Measurements from ENCODE around the gene MGA.
"Not testable (repeated sequence)": the region's sequence is repeated elsewhere in the genome, so short reads cannot be mapped to it uniquely, and the experiment has no call there.

MGA gene

GRCh38 chr15:41727143-41727542 lies 66.9 kb downstream of the MGA start:
- no peak for DNase-seq

GRCh38 chr15:41728061-41728460 lies 67.9 kb downstream of the MGA start:
- DNase-seq, result not testable (repeated sequence)

- no peak for DNase-seq
Observed at GRCh38 chr15:41730543-41730942, 70.3 kb downstream of the MGA start.

- no peak for DNase-seq
Observed at GRCh38 chr15:41732483-41732882, 72.3 kb downstream of the MGA start.

GRCh38 chr15:41734079-41734478 lies 73.9 kb downstream of the MGA start:
- DNase-seq, result no peak

- DNase-seq, result no peak
Observed at GRCh38 chr15:41735046-41735445, 74.8 kb downstream of the MGA start.

- DNase-seq, result not testable (repeated sequence)
Observed at GRCh38 chr15:41735492-41735891, 75.3 kb downstream of the MGA start.

- no peak for DNase-seq
Observed at GRCh38 chr15:41746802-41747201, 86.6 kb downstream of the MGA start.

- no peak for DNase-seq
Observed at GRCh38 chr15:41756198-41756597, 96.0 kb downstream of the MGA start.

- peak; percentile 66 for DNase-seq
Observed at GRCh38 chr15:41772720-41773331, 112.6 kb downstream of the MGA start.

- DNase-seq, result no peak
Observed at GRCh38 chr15:41773332-41773728, 113.1 kb downstream of the MGA start.

- DNase-seq, result no peak
Observed at GRCh38 chr15:41773729-41774061, 113.5 kb downstream of the MGA start.

GRCh38 chr15:41774062-41774881 lies 114.1 kb downstream of the MGA start, which contains the start of gene MAPKBP1:
Gene MAPKBP1 (plus strand): TSS chr15:41774484. CDS start chr15:41775276, 792 bp downstream.
- peak; percentile 99 for DNase-seq

- DNase-seq, result no peak
Observed at GRCh38 chr15:41774882-41775417, 114.7 kb downstream of the MGA start.

- DNase-seq, result no peak
Observed at GRCh38 chr15:41775651-41776050, 115.4 kb downstream of the MGA start.

GRCh38 chr15:41777421-41777973 lies 117.3 kb downstream of the MGA start:
- DNase-seq, result no peak

- DNase-seq, result no peak
Observed at GRCh38 chr15:41778521-41778920, 118.3 kb downstream of the MGA start.

- no peak for DNase-seq
Observed at GRCh38 chr15:41779662-41780157, 119.5 kb downstream of the MGA start.

- no peak for DNase-seq
Observed at GRCh38 chr15:41780266-41780665, 120.1 kb downstream of the MGA start.

- DNase-seq, result no peak
Observed at GRCh38 chr15:41780727-41781126, 120.5 kb downstream of the MGA start.

GRCh38 chr15:41782371-41783282 lies 122.4 kb downstream of the MGA start:
- no peak for DNase-seq

GRCh38 chr15:41783296-41783695 lies 123.1 kb downstream of the MGA start:
- no peak for DNase-seq

- DNase-seq, result no peak
Observed at GRCh38 chr15:41788262-41788661, 128.1 kb downstream of the MGA start.
